Activated naive CD4-positive, alpha-beta T cell (primary cell): ENCODE data around the gene ARF3.
A peak's percentile ranks its signal among the peaks of the same experiment; 100 is the strongest.
"Not testable (repeated sequence)": the region's sequence is repeated elsewhere in the genome, so short reads cannot be mapped to it uniquely, and the experiment has no call there.

ENCODE experiments used
- DNase-seq, 4 experiments: peaks; one replicate each; lab custom pipeline; 2025; lab: John Stamatoyannopoulos, UW

Gene ARF3

DNA sequence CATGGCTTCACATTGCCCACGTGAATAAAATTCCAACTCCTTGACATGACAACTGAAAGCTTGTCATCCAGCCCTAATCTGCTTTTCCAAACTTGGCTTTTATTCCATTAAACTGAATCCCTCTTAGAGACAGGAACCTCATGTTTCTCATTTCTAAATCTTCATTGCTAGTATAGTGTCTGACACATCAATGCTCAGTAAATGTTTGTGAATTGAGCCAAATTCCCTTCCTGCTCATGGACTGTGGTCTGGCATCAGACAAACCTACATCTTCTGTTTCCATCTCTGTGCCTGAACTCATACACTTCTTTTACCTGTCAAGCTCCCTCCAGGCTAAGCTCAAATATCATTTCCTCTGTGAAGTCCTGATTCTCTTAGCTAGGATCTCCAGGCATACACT lies 27.7 kb downstream of the ARF3 start:
- DNase-seq, result no peak

DNA sequence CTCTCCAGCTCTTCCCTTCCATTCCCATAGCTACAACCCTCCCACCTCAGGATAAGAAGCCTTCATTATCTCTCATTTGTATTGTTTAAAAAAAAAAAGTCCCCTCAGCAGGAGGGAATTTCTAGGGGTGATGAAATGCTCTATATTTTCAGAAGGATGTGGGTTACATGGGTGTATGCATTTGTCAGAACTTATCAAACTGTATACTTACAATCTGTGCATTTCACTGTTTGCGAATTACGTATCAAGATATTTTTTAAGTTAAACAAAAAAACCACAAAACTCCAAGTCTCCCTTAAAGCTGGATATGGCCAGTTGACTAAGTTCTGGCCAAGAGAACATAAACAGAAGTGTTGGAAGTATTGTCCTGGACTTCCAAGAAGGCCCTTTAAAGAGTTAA lies 30.0 kb downstream of the ARF3 start:
- no peak for DNase-seq

DNA sequence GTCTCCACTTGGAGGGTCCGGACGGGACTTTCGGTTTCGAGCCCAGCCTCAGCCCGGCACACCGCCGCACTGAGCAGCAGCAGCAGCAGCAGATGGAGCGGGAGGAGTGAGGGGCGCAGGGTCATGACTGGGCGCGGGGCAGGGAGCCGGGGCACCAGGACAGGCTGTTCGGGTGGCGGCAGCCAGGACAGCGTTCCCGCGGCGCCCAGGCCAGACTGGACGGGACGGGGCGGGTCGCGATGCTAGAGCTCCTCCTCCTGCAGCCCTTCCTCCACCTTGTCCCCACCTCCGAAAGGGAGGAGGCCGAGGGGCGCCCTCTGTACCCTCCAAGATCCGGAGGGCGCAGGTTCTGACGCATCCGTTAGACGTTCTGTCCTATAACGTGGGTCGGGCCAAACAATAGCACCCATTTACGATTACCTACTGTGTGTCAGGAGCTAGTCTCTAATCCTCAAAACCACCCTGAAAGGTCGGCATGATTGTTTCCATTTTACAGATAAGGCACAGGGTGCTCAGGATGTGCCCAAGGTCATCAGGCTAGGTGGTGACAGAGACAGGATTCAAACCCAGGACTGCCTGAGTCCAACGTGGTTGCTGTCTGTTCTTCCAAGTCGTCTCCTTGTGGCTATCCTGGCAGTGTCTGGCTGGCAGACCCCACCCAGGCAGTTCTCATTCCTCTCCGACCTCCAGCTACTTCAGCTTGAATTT lies 31.8 kb downstream of the ARF3 start, which contains the start of gene FKBP11:
TSS of gene FKBP11 (minus strand) at position 189 of the 708 bp plus-strand sequence. CDS start at position 125, 64 bp downstream.
- DNase-seq, result peak; percentile 33 to 67 (median 38)

DNA sequence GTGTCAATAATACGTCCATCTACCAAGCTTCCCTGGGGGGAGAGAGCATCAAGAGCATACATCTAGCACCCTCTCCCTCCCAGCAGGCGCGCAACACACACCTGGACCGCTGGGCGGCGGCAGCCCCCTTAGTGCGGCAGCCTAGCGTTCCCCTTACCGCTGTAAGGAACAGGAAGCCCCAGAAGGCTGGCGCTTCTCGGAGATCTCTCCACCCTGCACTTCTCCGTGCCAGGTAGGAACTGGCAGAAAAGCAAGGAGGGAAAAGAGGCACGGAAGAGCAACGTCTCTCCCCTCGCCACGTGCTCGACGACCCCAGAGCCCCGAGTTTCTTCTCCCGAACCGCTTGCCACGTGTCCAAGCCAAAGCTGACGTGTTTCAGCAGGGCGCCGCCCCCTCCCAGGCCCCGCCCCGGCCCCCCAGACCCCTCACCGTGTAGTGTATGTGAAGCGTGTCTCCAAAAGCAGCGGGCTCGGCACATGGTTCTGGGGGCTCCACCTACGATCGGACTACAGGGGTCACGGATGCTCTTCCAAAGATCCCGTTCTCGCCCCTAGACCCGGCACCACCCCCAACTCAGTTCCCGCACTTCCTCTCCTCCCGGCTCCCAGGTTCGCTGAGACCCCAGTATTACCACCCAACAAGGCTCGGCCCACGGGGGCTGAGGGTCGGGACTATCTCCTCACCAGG lies 32.5 kb downstream of the ARF3 start:
- peak; percentile 41 to 75 (median 55) for DNase-seq

DNA sequence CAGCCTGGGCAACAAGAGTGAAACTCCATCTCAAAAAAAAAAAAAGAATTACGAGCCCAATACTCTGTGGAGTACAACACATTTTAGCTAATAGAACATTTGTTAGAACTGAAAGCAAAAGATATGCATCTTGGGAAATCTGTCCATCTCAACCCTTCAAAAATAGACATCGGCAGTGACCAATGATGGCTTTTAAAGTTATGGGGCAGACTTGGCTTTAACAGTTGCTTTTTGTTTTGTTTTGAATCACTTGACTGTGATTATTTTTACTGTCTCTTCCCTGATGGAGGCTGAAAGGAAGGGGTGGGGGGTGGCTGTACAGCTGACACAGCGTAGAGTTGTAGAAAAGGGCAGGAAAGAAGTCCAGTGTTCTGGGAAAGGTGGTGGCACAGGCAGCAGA lies 34.2 kb downstream of the ARF3 start:
- no peak for DNase-seq

DNA sequence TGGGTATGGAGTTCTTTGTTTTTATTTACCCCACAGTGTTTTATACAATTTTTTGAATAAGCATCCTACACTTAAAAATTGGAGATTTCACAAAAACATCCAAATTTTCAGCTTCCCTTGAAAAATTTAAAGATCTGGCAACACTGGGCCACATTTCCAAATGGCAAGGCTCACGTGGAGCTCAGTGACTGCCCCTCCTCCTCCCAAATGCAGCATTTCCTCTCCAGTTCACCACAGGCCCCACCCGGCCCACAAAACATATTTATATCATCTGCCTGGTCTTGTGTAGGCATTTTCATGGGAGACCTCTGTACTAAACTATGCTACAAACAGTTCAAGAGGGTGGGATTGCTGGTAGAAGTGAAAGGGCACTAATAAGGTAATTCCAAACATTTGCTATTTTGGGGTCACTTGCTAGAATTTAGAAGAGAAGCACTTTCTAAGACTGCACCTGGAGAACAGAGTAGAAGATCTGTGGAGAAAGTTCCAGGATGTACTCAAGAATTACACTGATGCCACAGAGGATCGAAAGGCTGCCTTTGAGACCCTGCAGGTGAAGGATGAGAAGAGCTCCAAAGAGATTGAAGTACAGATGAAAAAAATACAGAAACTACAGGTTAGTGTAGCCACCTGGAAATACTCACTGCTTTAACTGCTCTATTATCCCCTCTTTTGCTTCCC lies 39.3 kb downstream of the ARF3 start:
- peak in 2 of 4 experiments; percentile 22 to 29 for DNase-seq

DNA sequence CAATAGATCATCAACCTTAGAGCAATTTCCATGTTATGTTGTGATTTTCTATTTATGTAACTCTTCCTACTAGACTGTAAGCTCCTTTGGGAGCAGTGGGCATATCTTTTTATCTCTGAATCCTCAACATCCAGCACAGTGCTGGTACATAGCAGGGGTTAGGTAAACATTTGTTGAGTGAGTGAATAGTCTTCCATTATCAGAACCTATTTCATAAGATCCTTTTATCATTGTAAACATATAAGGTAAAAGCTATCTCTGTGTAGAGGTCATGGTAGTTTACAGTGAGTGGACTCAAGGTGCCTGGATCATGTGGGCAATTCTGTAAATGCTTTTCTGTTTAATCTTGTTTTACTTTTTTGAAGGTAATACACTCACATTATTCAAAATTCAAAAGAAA lies 47.1 kb downstream of the ARF3 start:
- DNase-seq, result no peak

DNA sequence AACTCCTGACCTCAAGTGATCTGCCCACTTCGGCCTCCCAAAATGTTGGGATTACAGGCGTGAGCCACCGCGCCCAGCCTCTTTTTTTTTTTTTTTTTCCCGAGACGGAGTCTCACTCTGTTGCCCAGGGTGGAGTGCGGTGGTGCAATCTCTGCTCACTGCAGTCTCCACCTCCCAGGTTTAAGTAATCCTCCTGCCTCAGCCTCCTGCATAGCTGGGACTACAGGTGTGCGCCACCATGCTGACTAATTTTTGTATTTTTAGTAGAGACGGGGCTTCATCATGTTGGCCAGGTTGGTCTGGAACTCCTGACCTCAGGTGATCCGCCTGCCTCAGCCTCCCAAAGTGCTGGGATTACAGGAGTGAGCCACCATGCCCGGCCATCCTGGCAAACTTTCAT lies 47.6 kb downstream of the ARF3 start:
- DNase-seq, result not testable (repeated sequence)

DNA sequence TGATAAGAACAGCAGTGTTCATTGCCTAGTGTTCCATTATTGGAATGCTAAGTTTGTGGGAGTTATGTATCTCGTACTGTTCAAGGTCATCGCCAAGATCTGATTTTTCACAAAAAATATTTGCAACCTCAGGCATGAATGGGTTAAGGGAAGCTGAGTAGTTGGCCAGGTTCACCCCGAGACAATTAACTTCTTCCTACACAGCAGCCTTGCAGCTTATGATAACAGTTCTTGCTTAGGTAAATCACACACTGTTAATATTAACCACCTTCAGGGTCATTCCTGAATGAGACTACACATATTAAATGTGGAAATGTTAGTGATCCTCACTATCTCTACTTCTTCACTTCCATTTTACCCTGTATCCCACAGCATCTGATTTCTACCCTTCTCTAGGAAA lies 50.0 kb downstream of the ARF3 start:
- DNase-seq, result no peak

DNA sequence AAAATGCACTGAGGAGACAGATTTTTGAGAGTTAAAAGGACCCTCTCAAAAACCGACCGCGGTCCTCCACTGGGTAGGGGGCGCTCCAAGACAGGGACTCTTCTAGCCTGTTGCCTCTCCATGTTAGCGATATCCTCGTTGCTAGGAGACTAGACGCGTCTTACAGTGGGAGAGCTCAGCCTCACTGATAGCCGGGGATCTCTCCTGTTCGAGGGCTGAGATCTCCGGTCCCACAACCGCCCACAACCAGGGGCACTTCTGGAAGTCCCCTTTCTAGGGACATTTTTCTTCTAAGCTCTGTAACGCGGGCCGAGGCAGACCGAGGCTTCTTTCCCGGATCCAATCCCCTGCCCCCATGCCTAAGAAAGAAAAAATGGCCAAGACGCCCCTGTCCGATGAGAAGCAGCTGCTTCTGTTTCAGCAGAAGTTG lies 53.3 kb downstream of the ARF3 start:
- peak; percentile 37 to 81 (median 75) for DNase-seq

DNA sequence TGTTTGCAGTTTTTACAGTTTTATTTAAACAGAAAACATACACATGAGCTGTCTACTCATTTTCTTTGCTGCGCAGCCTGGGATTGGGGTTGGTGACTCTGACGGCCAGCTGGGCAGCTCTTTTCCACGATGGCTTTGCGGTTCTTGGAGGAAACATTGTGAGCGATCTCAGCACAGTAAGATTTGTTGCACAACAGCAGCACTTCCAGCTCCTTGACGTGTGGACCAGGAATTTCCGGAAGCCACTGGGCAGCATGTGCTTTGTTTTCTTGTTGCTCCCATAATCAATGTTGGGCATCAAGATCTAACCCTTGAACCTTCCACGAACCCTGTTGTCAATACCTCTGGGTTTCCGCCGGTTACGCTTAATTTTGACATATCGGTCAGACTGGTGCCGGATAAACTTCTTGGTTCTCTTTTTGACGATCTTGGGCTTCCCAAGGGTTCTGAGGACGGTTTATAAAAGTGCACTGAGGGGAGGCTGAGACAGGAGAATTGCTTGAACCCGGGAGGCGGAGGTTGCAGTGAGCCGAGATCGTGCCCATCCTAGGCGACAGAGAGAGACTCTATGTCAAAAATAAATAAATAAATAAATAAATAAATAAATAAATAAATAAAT lies 53.8 kb downstream of the ARF3 start:
- no peak for DNase-seq

DNA sequence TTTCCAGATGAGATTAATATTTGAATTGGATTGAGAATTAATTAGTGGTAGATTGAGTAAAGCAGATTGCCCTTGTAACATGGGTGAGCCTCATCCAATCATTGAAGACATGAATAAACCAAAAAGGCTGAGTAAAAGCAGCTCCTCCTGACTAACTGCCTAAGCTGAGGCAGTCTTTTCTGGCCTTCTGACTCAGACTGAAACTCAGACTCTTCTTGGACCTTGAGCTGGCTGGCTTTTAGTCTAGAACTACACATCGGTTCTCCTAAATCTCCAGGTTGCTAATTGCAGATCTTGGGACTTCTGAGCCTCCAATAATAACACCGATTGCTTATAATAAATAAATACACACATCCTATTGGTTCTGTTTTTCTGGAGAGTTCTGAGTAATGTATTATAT lies 56.0 kb downstream of the ARF3 start:
- DNase-seq, result no peak

DNA sequence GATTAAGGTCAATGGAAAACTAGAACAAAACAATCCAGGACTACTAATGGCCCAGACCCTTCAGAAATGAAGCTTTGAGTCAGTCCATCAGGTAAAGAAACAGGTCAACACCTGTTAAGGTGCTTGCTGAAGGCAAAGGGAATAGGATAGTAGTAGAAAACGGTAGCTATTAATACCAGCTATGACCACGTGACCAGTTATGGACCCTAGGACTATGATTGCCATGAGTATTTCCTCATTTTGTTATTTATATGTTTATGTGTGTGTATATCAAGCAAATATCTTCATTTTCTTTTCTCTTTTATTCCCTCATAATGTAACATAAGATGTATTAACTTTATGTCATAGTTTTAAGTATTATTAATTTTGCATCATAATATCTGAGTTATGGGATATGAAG lies 57.6 kb downstream of the ARF3 start:
- no peak for DNase-seq

DNA sequence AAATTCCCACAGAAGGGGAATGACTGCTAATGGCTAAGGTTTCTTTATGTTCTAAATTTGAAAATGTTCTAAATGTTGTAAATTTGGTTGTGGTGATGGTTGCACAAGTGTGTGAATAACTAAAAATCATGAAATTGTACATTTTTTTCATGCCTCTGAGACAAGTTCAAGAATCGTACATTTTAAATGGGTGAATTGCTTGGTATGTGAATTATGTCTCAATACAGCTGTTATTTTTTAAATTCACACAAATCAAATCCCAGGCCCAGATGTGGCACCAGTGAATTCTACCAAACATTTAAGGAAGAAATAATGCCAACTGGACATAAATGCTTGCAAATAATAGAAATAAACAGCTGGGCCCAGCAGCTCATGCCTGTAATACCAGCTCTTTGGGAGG lies 63.0 kb downstream of the ARF3 start:
- DNase-seq, result no peak

DNA sequence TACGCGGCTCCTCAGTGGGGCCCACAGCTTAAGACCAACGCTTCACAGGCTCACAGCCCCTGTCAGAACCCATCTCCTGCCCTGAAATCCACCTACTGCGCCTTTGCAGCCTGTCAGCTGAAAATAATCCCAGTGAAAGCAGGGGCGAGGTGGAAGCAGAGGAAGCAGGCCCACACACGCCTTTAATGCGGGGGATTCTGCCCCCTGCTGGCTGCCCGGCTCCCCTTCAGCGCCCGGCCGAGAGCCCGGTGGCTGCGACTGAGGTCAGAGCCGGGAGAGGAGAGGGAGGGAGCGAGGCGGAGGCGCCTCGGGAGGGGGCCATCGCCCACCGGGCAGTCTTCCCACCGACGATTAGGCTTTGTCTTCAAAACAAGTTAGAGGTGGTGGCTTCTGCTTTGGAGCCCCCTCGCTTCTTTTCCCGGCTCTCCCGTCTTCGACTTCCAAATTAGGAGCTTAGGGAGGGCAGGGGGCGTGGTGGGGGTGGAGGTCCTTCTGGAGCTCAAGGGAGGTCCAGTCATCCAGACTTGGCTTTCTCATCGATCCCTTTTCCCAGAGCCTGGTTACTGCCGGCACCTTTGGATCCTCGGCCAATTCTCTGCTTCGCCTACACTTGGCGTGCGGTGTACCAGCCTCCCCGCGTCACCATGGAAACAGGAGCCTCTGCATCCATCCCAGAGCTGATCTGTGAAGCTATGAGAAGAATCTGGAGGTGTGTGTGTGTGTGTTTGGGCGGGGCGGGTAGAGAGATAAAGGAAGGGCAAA lies 66.4 kb downstream of the ARF3 start:
- DNase-seq, result peak; percentile 34 to 68 (median 49)

DNA sequence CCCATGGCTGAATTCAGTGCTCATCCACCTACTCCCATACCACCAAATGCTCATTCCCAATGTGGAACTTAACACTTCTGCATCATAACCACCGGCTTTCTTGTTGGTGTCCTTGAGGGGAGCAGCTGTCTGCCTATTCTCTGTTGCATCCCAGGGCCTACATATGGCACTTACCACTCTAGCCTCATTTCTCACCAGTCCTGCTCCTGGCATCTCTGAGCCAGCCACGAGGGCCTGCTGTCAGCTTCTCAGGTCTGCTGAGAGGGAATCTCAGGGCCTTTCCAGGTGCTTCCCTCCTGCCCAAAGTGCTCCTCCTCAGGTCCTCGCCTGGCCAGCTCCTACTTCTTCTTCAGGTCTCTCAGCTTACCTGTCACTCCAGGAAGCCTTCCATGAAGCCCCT lies 67.6 kb downstream of the ARF3 start:
- no peak for DNase-seq
